ENCODE measurements around the gene RMND1.

- TF ChIP-seq CBX8 (IDR thresholded peaks at IDR 0.05) (no peak), USF2 (IDR thresholded peaks at IDR 0.05) (no peak), ZFP36 (IDR thresholded peaks at IDR 0.05; ENCODE audit: borderline replicate concordance, partially characterized antibody) (no peak), CHD2 (IDR thresholded peaks at IDR 0.05; ENCODE audit: low read length, partially characterized antibody) (no peak), CTCF (IDR thresholded peaks at IDR 0.05) (no peak), NPAS2 (CRISPR knock-in tag; IDR thresholded peaks at IDR 0.05; ENCODE audit: borderline replicate concordance) (no peak)
These were observed 4.7 kb downstream of the RMND1 start for GRCh38 chr6:151447237-151447636.
